GM12801 (cell line): ENCODE results near the gene FAM131B.

Experiments used
- CTCF ChIP-seq: IDR thresholded peaks from one replicate; pipeline ENCODE4 v1.5.1; 2011; ENCODE audit warnings: control low read depth; ENCODE audit not compliant: insufficient read length; ENCODE audit errors: extremely low read depth

The FAM131B gene

GRCh38 chr7:143363016-143363937 is 764 bp upstream of the FAM131B start:
- TF ChIP-seq CTCF: no peak

GRCh38 chr7:143361552-143362130 is 872 bp downstream of the FAM131B start:
- TF ChIP-seq CTCF: no peak

GRCh38 chr7:143360788-143361551 is 1.5 kb downstream of the FAM131B start:
- TF ChIP-seq CTCF: no peak

- no peak for TF ChIP-seq CTCF
Observed at GRCh38 chr7:143359771-143360353, 2.7 kb downstream of the FAM131B start.

GRCh38 chr7:143358626-143359025 is 3.9 kb downstream of the FAM131B start:
- no peak for TF ChIP-seq CTCF

GRCh38 chr7:143356414-143357050 is 6.0 kb downstream of the FAM131B start:
- TF ChIP-seq CTCF: no peak
